HG02588 (cell line): Measurements from ENCODE around the gene MASTL.
"Not testable (repeated sequence)": the region's sequence is repeated elsewhere in the genome, so short reads cannot be mapped to it uniquely, and the experiment has no call there.

Source experiments
- ATAC-seq: cut with Tn5 transposase; IDR thresholded peaks from one replicate; pipeline ENCODE4 v1.9.1; 2021; ENCODE audit warnings: mild to moderate bottlenecking, moderate library complexity; ENCODE audit not compliant: unreplicated experiment

MASTL gene

DNA sequence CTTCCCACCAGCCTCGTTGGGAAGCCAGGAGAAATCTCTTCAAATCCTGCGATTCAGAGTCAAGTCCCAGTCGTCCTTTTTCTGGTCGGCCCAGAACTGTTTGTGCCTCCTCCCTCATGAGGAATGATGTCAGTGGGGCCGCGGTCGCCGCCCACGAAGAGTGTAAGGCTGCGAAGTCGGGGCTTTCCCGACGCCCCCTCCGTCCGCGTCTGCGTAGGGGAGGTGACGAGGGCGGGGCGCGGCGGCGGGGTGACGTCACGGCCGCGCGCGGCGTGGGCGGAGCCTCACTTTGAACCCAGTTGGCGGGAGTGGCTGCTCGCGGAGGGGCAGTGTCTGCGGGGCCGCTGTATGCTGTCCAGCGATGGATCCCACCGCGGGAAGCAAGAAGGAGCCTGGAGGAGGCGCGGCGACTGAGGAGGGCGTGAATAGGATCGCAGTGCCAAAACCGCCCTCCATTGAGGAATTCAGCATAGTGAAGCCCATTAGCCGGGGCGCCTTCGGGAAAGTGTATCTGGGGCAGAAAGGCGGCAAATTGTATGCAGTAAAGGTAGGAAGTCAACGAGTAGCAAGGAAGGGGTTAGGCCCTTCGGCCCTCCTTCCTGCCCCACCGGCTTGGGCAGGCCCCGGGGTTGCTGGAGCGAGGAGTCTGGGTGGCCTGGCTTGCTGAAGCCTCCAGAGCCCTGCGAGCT lies at the start of gene MASTL:
Gene MASTL (plus strand): TSS at position 287 of the 689 bp plus-strand sequence. CDS start 75 bp downstream, at position 362.
- ATAC-seq, result peak; percentile 76

DNA sequence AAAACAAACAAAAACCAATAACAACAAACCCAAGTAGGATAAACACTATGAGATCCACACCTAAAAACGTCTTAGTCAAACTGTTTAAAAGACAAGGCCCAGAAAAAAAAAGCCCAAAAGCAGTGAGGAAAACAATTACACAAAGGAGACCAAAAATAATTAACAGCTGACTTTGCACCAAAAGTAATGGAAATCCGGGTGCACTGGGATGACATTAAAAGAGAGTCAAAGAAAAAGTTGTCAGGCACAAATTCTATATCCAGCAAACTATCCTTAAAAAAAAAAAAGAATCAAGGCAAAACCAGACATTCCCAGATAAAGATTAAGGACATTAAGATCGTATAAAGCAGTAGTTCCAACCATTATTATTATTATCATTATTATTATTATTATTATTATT lies 47.0 kb upstream of the MASTL start:
- no peak for ATAC-seq

GRCh38 chr10:27134371-27134770 lies 20.8 kb upstream of the MASTL start:
- no peak for ATAC-seq

DNA sequence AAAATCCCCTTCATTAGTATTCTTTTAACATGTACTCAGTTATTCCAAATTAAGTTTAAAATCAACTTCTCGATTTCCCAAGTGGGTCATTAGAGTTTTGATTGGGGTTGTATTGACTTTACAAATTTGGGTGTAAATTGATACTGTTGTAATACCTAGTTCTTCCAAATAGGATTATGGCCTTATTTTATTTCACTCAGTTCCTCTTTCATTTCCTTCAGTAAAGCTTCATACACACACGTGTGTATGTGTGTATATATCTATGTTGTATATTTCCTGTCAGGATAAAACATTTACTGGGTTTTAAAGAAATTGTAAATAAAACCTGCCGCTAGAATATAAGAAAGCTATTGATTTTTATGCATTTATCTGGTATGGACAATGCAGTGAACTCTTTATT lies 16.9 kb upstream of the MASTL start:
- ATAC-seq, result no peak

- ATAC-seq, result no peak
Observed at GRCh38 chr10:27143686-27144085, 11.5 kb upstream of the MASTL start.

DNA sequence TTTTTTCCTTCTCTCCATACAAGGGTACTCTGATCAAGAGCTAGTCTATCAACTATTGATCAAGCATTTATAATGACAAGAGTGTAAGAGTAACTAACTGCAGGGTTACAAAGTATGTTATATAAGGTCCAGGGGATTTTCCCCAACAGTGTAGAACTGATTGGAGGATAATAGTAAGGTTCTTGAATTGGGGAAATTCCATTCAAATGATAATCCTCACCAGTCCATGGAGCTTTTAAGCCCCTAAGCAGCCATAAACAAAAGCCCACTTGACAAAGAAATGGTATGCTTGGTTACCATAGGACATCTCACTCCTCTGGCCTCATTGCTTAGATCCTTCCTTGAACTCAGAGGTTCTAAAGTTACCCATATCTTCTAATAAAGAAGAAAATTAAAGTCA lies 9.2 kb upstream of the MASTL start:
- ATAC-seq, result no peak

DNA sequence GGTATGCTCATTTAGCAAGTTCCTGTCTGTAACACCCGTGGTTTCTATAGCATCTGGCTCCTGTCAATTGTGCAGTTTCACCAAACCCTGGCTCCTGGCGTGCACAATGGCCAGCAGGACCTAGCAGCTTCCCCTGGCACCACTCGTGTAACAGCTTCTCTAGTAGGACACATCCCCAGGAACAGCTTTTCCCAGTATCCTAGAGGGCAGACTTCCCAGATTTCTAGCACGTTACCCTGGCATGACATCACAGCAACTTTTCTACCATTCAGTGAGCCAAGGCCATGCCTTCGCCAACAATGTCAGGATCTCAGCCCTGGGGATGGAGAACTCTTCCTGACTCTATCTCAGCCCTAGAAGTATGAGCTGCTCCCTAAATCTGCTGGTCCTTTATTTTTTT lies 7.5 kb upstream of the MASTL start:
- ATAC-seq, result no peak

GRCh38 chr10:27150261-27150660 lies 4.9 kb upstream of the MASTL start:
- no peak for ATAC-seq

GRCh38 chr10:27152687-27153086 lies 2.5 kb upstream of the MASTL start:
- no peak for ATAC-seq

GRCh38 chr10:27153329-27153728 lies 1.8 kb upstream of the MASTL start:
- no peak for ATAC-seq

GRCh38 chr10:27153845-27154193 lies 1.3 kb upstream of the MASTL start:
- peak; percentile 11 for ATAC-seq

DNA sequence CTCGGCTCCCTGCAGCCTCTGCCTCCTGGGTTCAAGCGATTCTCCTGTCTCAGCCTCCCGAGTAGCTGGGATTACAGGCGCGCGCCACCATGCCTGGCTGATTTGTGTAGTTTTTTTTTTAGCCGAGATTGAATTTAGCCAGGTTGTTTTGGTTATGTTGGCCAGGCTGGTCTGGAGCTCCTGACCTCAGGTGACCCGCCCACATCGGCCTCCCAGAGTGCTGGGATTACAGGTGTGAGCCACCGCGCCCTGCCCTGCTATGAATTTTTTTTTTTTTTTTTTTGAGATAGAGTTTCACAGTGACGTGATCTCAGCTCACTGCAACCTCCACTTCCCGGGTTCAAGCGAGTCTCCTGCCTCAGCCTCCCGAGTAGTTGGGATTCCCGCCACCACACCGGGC lies 1.4 kb downstream of the MASTL start:
- not testable (repeated sequence) for ATAC-seq

DNA sequence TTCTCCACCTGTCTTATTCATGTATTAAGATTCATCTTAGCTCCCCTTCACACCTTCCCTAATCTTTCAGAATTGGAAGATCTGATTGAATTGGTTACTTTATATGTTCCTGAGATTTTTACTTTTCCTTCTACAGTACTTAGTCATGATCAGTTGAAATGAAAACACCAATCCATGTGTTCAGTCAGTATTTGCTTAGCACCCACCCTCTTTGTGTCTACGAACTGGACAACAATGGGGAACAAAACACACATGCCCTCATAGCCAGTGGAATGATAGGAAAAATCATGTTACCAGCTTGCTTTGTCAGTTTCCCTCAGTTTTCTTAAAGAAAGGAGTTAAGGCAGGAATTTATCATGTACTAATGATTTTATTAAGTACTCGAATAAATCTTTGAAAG lies 2.0 kb downstream of the MASTL start:
- ATAC-seq, result no peak

DNA sequence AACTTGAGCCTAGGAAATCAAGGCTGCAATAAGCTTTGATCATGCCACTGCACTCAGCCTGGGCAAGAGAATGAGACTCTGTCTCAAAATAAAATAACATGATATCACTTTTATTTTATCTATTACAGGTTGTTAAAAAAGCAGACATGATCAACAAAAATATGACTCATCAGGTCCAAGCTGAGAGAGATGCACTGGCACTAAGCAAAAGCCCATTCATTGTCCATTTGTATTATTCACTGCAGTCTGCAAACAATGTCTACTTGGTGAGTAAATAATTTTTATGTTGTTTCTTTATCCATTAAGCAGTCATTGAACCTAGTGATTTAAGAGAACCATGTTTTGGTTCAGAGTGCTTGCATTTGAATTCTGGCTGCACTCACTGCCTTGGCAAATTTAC lies 3.3 kb downstream of the MASTL start:
- no peak for ATAC-seq

DNA sequence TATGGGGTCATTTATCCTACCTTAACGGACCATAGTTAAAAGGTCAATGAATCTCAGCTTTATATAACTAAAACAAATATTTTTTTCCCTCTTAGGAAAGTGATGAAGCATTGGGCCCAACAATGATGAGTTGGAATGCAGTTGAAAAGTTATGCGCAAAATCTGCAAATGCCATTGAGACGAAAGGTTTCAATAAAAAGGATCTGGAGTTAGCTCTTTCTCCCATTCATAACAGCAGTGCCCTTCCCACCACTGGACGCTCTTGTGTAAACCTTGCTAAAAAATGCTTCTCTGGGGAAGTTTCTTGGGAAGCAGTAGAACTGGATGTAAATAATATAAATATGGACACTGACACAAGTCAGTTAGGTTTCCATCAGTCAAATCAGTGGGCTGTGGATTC lies 14.7 kb downstream of the MASTL start:
- ATAC-seq, result no peak

GRCh38 chr10:27188259-27188658 lies 33.1 kb downstream of the MASTL start:
- no peak for ATAC-seq

- ATAC-seq, result no peak
Observed at GRCh38 chr10:27188897-27189296, 33.7 kb downstream of the MASTL start.

GRCh38 chr10:27190508-27190907 lies 35.4 kb downstream of the MASTL start:
- ATAC-seq, result no peak

DNA sequence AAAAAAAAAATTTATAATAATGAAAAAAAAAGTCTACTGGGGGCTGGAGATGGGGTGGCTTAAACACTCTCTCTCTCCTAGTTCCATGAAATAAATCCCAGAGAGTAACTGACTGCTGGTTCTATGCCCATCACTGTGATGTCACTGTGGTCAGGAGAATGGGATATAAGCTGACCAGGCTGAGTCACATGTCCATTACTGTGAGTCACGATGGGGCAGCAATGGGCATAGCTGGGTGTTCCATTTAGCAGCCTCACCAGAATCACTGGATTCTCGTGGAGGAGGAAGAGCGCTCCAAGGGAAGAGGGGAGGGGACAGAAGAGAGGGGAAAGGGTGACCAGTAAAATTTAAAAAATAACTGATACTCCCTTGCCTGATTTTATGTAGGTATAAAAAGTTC lies 37.1 kb downstream of the MASTL start:
- ATAC-seq, result no peak

DNA sequence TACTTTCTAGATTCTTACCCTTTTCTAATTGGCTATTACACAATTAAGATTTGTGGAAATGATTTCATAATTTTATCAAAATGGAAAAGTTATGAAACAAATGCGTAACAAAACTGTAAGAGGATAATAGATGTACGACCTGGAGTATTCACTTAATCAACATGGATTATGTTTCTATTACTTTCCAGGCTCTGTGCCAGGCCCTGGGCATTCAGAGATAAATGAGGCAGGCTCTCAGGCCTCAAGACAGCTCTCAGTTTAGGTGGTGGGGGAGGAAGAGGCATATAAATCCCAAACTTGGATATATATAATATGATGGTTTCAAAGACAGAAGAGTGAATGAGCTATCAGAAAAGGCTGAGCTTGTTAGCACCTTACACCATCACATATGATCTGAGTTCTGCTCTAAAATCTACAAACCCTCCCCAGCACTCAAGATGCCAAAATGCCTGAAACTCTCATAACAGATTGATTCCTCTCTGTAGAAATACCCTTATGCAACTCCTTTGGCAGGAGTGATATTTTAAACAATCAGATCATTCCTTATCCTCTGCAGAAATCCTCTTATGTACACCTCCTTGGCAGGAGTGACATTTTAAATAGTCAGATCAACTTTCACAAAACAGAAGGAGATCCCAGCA lies 42.9 kb downstream of the MASTL start:
- ATAC-seq, result no peak

GRCh38 chr10:27203806-27204205 lies 48.7 kb downstream of the MASTL start:
- ATAC-seq, result no peak

DNA sequence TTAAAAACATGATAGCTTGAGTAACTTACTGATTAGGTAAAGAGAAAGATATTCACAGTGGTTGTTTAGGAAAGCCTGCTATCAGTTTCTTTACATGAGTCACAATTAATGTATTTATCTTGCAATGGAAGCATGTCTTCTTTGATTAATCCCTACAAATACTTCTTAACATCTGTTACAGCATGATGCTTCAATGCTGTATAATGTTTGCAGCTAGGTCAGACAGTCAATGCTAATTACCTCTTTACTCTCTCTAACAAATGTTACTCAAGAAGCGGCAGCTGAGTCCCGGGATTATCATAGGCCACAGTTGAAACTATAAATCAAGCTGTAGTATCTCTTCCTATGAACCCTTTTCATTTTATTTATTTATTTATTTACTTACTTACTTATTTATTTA lies 52.2 kb downstream of the MASTL start:
- no peak for ATAC-seq

- ATAC-seq, result no peak
Observed at GRCh38 chr10:27223964-27224363, 68.8 kb downstream of the MASTL start.
